Loucy (cell line): ENCODE results near the gene SPDYE16.
"Not testable (repeated sequence)": the region's sequence is repeated elsewhere in the genome, so short reads cannot be mapped to it uniquely, and the experiment has no call there.

Experiments
- H2AFZ ChIP-seq: fragments of 200-600 bp; sonication (generic); 2 replicates; pipeline ENCODE4 v1.6.0; 2016; ENCODE audit warnings: antibody characterized with exemption, mild to moderate bottlenecking, low read length, moderate library complexity
- H3F3A ChIP-seq: fragments of 200-600 bp; 2 replicates; pipeline ENCODE4 v1.6.0; 2016; ENCODE audit warnings: antibody characterized with exemption, low read depth, mild to moderate bottlenecking
- H3K27me3 ChIP-seq: fragments of 200-600 bp; sonication (generic); 2 replicates; pipeline ENCODE4 v1.6.1; 2014; ENCODE audit warnings: low read length, mild to moderate bottlenecking; ENCODE audit not compliant: insufficient read depth, poor library complexity, severe bottlenecking
- H3K36me3 ChIP-seq: fragments of 200-600 bp; sonication (generic); 2 replicates; pipeline ENCODE4 v1.6.1; 2016; ENCODE audit warnings: low read length; ENCODE audit not compliant: insufficient read depth
- H3K4me1 ChIP-seq: fragments of 200-600 bp; sonication (generic); 2 replicates; pipeline ENCODE4 v1.5.1; 2014; ENCODE audit warnings: low read length, mild to moderate bottlenecking; ENCODE audit not compliant: insufficient read depth, poor library complexity, severe bottlenecking
- H3K4me2 ChIP-seq: fragments of 200-600 bp; sonication (generic); 2 replicates; pipeline ENCODE4 v1.6.0; 2014; ENCODE audit warnings: antibody characterized with exemption, low read length, low read depth, mild to moderate bottlenecking; ENCODE audit not compliant: poor library complexity, severe bottlenecking
- H3K4me3 ChIP-seq: fragments of 200-600 bp; sonication (generic); 2 replicates; pipeline ENCODE4 v1.5.1; 2014; ENCODE audit warnings: low read length, mild to moderate bottlenecking, mixed read lengths; ENCODE audit not compliant: poor library complexity, severe bottlenecking
- H3K79me2 ChIP-seq: fragments of 200-600 bp; sonication (generic); 2 replicates; pipeline ENCODE4 v1.6.1; 2014; ENCODE audit warnings: low read length; ENCODE audit not compliant: insufficient read depth
- H3K9ac ChIP-seq: fragments of 200-600 bp; sonication (generic); 2 replicates; pipeline ENCODE4 v1.6.0; 2014; ENCODE audit warnings: mild to moderate bottlenecking, low read depth, low read length, moderate library complexity; ENCODE audit not compliant: poor library complexity, severe bottlenecking
- H3K9me2 ChIP-seq: fragments of 200-600 bp; sonication (generic); replicated peaks from 2 replicates; pipeline ENCODE4 v1.6.1; 2016; ENCODE audit warnings: low read depth, low read length, mixed read lengths
- H3K9me3 ChIP-seq: fragments of 200-600 bp; sonication (generic); 2 replicates; pipeline ENCODE4 v1.6.1; 2014; ENCODE audit warnings: mild to moderate bottlenecking, antibody characterized with exemption, low read length, low read depth; ENCODE audit not compliant: insufficient read depth
- H4K20me1 ChIP-seq: fragments of 200-600 bp; sonication (generic); 2 replicates; pipeline ENCODE4 v1.6.0; 2014; ENCODE audit warnings: antibody characterized with exemption, low read length, mild to moderate bottlenecking; ENCODE audit not compliant: insufficient read depth, poor library complexity, severe bottlenecking

The SPDYE16 gene

GRCh38 chr7:76582848-76583631, 39.9 kb upstream of the SPDYE16 start:
- Histone ChIP-seq H3K79me2 (peaks cover 16% of the 10 kb centered on the region; the same call in 1 of the 2 replicates), H3K4me2 (peak overlapping the region; percentile 39), H3K4me1 (peaks cover 15% of the 10 kb centered on the region)
- H3K36me3 ChIP-seq, H2AFZ ChIP-seq, H3K27me3 ChIP-seq, H3K9me3 ChIP-seq, H3K9me2 ChIP-seq, H3K9ac ChIP-seq, H3F3A ChIP-seq, H4K20me1 ChIP-seq, H3K4me3 ChIP-seq: not testable (repeated sequence)

DNA sequence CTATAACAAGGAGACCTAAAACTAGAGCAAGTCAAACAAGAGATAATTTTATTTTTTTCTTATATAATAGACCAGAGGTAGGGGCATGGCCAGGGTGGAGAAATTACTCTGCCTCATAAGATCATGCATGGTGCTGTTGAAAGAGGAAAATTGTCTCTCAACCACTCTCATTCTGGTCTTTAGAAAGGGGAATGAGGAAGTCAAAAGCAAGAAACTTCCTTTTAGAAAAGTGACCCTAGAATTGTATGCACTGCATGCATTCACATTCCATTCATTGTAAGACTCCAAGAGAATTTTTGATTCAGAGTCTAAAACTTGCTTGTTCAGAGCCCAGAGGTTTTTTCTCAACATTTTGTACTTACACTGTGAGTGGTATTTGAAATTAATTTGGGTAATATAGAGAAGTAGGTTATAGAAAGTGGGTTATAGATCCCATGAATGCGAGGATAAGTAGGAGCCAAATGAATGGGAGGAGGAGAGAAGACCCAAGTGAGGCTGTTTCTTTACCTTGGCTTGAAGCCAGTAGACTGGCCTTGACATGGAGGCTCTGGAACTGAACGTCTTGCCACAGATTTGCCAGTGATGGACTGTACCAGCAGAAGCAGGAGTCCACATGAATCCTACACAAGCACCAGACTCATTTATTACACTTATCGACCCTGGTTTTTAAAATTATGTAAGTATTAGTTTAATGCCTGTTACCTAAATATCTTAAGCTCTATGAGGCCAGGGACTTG, 33.0 kb upstream of the SPDYE16 start:
- not testable (repeated sequence) for H3F3A ChIP-seq, H3K4me3 ChIP-seq, H2AFZ ChIP-seq, H4K20me1 ChIP-seq, H3K4me1 ChIP-seq, H3K9me2 ChIP-seq, H3K4me2 ChIP-seq, H3K9ac ChIP-seq, H3K36me3 ChIP-seq, H3K79me2 ChIP-seq, H3K9me3 ChIP-seq, H3K27me3 ChIP-seq

DNA sequence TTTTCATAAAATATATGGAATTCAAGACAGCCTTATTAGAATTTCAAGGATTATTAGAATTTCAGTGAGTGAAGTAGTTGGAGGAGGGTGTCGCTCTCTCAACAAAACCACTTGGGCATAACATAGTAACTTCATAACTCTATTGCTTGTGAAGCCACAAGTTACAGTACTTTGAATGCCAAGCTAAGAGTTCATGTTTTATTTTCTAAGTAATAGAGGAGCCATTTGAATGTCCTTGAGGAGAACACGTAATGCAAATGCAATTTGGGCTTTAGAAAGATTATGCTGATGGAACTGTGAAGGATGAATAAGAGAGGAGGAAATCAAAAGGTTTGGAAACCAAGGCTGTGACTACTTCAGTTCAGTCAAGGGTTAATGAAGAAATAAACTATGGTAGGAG, 32.3 kb upstream of the SPDYE16 start:
- H3F3A ChIP-seq, H3K9me2 ChIP-seq, H3K27me3 ChIP-seq, H3K4me3 ChIP-seq, H2AFZ ChIP-seq, H3K4me2 ChIP-seq, H3K79me2 ChIP-seq, H3K4me1 ChIP-seq, H3K9me3 ChIP-seq, H3K9ac ChIP-seq, H4K20me1 ChIP-seq, H3K36me3 ChIP-seq: not testable (repeated sequence)

DNA sequence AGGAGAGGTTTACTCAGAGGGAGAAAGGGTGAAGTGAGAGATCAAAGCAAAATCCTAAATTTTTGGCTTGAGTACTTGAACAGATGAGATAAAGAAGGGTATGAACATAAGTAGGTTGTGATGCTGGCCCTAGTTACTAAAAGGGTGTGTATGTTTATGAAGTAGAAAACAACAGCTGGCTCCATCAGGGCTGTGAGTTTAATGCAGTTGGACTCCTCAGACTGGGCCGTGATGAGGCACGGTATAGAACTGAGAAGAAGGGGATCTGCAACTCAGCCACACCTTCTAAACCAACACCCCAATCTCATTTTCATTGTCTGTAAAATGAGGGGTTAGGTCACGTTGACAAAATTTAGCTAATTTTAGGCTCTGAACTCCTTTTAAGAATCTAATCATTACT, 29.2 kb upstream of the SPDYE16 start:
- H3K27me3 ChIP-seq, H3F3A ChIP-seq, H3K4me2 ChIP-seq, H3K9me2 ChIP-seq, H3K36me3 ChIP-seq, H4K20me1 ChIP-seq, H3K9ac ChIP-seq, H3K4me1 ChIP-seq, H3K4me3 ChIP-seq, H2AFZ ChIP-seq, H3K9me3 ChIP-seq: not testable (repeated sequence)
- H3K79me2 ChIP-seq = peaks cover 10% of the 10 kb centered on the region; the same call in 1 of the 2 replicates

DNA sequence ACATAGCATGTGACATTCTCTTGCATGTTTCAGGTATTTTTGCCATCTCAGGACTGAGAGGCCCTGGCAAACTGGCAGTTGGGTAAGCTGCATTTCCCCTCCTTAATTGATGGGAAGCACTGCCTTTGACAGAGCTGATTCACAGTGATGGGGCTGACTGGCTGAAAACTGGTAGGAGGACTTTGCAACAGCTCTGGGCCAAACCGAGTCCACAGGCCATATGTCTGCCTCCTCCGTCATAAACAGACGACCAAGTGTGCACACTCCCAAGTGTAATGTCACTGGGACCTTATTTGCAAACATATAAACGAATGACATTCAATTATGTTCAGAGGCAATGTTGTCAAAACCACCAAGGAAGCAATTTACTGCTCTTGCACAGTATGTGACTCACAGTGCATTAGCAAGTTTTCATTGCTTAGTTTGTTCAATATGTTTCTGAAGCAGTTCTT, 27.3 kb upstream of the SPDYE16 start:
- H3K9me3 ChIP-seq, H4K20me1 ChIP-seq, H3K4me1 ChIP-seq, H3K4me3 ChIP-seq, H3K9ac ChIP-seq, H3K36me3 ChIP-seq, H3F3A ChIP-seq, H3K9me2 ChIP-seq, H2AFZ ChIP-seq, H3K27me3 ChIP-seq: not testable (repeated sequence)
- Histone ChIP-seq H3K4me2 (peak overlapping the region; percentile 7), H3K79me2 (peaks cover 14% of the 10 kb centered on the region; the same call in 1 of the 2 replicates)

GRCh38 chr7:76568742-76569141, 25.6 kb upstream of the SPDYE16 start:
- not testable (repeated sequence) for H2AFZ ChIP-seq, H3F3A ChIP-seq, H3K9me3 ChIP-seq, H3K9ac ChIP-seq, H3K4me3 ChIP-seq, H3K36me3 ChIP-seq, H3K4me2 ChIP-seq, H3K4me1 ChIP-seq, H3K27me3 ChIP-seq, H4K20me1 ChIP-seq, H3K9me2 ChIP-seq
- peaks cover 14% of the 10 kb centered on the region; the same call in 1 of the 2 replicates for H3K79me2 ChIP-seq

DNA sequence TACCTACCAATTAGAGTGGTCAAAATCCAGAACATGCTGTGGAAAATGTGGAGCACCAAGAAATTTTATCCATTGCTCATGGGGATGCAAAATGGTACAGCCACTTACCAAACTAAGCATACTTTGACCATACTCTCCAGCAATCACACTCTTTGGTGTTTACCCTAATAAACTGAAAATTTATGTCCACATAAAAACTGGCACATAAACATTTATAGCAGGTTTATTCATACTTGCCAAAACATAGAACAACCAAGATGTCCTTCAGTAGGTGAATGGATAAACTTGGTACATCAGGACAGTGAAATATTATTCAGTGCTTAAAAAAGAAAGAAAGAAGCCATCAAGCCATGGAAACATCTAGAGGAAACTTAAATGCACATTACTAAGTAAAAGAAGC, 24.7 kb upstream of the SPDYE16 start:
- H4K20me1 ChIP-seq, H3K4me2 ChIP-seq, H3K4me3 ChIP-seq, H2AFZ ChIP-seq, H3F3A ChIP-seq, H3K9ac ChIP-seq, H3K36me3 ChIP-seq, H3K4me1 ChIP-seq, H3K9me3 ChIP-seq, H3K27me3 ChIP-seq, H3K9me2 ChIP-seq: not testable (repeated sequence)
- peaks cover 12% of the 10 kb centered on the region; the same call in 1 of the 2 replicates for H3K79me2 ChIP-seq
